Measurements from ENCODE around the gene KCNJ4. TPM values are rescaled to one million over a fixed set of nuclear protein-coding genes. Genes with fewer than 3 reads are reported as not detected.

The KCNJ4 gene
- total and polyA plus RNA-seq, 8 donors, result not detected

DNA sequence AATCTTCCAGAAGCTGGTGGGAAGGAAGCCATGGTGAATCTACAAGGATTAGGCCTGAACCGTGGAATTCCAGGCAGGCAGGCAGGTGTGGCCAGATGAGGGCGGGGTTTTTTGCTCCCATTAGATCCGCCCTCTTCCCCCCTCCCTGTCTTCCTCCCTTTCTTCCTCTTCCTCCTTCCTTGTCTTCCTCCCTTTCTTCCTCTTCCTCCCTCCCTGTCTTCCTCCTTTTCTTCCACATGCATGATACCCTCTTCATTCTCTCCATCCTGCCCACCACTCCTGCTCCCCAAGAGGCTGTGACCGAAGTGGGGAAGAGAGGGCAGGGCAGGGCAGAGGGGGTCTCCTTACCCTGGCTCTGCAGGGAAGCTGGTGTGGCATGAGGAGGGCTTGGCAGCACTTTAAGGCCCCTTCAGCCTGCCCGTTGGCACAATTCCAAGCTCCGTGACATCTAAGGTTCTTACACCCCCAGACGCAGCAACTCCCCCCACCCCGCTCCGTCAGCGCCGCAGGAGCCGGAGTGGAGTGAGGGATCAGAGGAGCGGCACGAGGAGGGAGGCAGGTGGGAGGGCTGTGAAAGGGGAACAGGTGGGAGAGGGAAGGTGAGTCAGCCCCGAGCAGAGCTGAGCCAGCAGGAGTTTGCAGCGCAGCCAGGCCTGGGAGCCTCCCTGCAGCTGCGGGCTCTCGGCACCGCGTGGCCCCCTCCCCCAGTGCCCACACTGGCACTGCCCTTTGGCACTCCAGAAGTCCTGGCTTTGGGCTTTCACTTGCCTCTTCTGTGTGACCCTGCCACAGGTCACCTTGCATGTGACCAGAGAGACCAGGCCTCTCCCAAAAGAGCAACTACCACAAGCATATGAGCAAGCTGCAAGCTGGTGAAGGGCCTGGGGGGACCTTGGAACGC is 32.1 kb downstream of the KCNJ4 start:
- H3K27me3 ChIP-seq, result no peaks in the 10 kb centered on the region
- FAIRE-seq (no peak), DNase-seq (peak in 1 of 6 donors; percentile 63), ATAC-seq (peak in 1 of 4 donors; percentile 34)
- H3K27ac ChIP-seq, result no peak overlapping the region
- no peaks in the 10 kb centered on the region for H3K36me3 ChIP-seq
- TF ChIP-seq, protein P1, sequence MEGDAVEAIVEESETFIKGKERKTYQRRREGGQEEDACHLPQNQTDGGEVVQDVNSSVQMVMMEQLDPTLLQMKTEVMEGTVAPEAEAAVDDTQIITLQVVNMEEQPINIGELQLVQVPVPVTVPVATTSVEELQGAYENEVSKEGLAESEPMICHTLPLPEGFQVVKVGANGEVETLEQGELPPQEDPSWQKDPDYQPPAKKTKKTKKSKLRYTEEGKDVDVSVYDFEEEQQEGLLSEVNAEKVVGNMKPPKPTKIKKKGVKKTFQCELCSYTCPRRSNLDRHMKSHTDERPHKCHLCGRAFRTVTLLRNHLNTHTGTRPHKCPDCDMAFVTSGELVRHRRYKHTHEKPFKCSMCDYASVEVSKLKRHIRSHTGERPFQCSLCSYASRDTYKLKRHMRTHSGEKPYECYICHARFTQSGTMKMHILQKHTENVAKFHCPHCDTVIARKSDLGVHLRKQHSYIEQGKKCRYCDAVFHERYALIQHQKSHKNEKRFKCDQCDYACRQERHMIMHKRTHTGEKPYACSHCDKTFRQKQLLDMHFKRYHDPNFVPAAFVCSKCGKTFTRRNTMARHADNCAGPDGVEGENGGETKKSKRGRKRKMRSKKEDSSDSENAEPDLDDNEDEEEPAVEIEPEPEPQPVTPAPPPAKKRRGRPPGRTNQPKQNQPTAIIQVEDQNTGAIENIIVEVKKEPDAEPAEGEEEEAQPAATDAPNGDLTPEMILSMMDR (IDR thresholded peaks at IDR 0.05), result no peak
- H3K4me1 ChIP-seq, result no peaks in the 10 kb centered on the region
- intact Hi-C loops (cut with DNase I), result no loop called here
- no peak overlapping the region for H3K4me3 ChIP-seq
- WGBS, 2 donors, result 75 to 81% methylated on average over 21 of the region's 21 CpGs
- no peaks in the 10 kb centered on the region for H3K9me3 ChIP-seq

DNA sequence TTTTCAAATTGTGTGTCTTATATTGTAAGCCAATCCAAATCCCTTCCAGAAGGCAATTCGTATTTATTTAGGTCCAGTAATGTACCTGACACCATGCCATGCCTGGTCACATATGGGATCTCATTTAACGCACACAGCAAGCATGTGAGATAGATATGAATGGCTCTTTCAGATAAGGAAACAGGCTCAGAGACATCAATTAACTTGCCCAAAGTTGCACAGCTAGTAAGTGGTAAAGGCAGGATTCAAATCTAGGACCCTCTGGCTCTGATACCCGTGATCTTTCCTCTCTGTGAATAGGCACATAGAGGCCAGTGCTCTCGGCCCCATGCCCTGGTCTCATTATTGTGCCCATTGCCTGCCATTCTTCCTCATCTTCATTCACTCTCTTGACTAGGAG is 34.3 kb downstream of the KCNJ4 start:
- WGBS, 2 donors, result 87 to 89% methylated on average over 4 of the region's 4 CpGs
- Histone ChIP-seq H3K36me3 (no peaks in the 10 kb centered on the region), H3K4me1 (no peaks in the 10 kb centered on the region), H3K4me3 (no peak overlapping the region), H3K27ac (no peak overlapping the region), H3K27me3 (no peaks in the 10 kb centered on the region), H3K9me3 (no peaks in the 10 kb centered on the region)
- no peak for FAIRE-seq
- TF ChIP-seq, protein P1 (IDR thresholded peaks at IDR 0.05), result no peak
- ATAC-seq, result no peak
- intact Hi-C loops (cut with DNase I), result no loop called here
- peak in 1 of 6 donors; percentile 1 for DNase-seq

DNA sequence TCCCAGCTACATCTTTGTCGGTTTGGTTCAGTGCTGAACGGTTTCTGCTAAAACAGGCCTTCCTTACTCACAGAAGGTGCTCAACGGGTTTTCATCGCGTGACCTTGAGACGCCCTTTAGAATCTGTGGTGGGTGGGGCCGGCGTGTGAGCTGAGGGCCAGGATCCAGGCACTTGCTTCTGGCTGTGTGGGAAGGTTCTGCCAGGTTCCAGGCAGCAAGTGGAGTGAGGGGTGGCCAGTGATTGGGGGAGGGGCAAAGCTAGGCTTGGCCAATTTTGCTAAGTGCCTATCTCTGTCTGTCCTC is 35.2 kb downstream of the KCNJ4 start:
- no peak for FAIRE-seq
- no peak overlapping the region for H3K27ac ChIP-seq
- peak in 2 of 4 donors; percentile 12 to 55 for ATAC-seq
- H3K4me3 ChIP-seq, result no peak overlapping the region
- TF ChIP-seq, protein P1 (IDR thresholded peaks at IDR 0.05), result no peak
- H3K4me1 ChIP-seq, result no peaks in the 10 kb centered on the region
- H3K9me3 ChIP-seq, result no peaks in the 10 kb centered on the region
- DNase-seq, result peak in 2 of 6 donors; percentile 26 to 35
- H3K36me3 ChIP-seq, result no peaks in the 10 kb centered on the region
- no peaks in the 10 kb centered on the region for H3K27me3 ChIP-seq
- WGBS, 2 donors, result 20 to 28% methylated on average over 8 of the region's 8 CpGs
- intact Hi-C loops (cut with DNase I), result no loop called here

DNA sequence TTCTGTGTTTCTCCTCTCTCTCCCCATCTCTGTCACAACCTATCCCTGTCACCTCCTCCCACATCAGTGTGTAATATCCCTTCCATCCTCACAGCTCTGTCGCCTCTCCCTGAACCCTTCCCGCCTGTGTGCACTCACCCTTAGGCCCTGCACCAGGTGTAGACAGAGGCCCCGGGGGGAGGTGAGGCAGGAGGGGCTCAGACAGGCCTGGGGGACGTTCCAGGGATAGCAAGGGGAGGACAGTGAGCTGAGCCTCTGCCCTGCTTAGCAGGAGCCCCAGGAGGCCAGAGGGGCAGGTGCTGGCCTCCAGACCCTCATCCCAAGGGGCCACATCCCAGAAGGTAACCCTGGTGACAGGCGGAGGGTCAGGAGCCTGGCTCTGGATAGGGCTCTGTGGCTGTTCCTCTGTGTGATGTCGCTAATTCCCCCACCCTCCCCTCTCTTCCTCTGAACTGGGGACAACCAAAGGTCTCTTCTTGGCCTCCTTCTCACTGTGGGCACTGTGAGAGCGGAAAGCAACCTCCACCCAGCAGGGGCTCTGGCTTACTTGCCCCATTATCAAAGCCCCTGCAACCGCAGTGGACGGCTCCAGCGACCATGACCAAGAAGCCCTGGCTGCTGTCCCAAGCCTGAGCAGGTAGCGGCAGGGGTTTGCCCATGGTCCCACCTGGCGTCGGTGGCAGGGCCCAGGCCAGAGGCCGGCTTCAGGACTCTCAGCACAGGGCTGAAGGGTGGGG is 35.7 kb downstream of the KCNJ4 start:
- no peak overlapping the region for H3K4me3 ChIP-seq
- peak in 2 of 6 donors; percentile 40 to 49 for DNase-seq
- no peaks in the 10 kb centered on the region for H3K36me3 ChIP-seq
- intact Hi-C loops (cut with DNase I), result no loop called here
- H3K27me3 ChIP-seq, result no peaks in the 10 kb centered on the region
- no peak for ATAC-seq
- TF ChIP-seq, protein P1 (IDR thresholded peaks at IDR 0.05), result no peak
- no peak overlapping the region for H3K27ac ChIP-seq
- no peaks in the 10 kb centered on the region for H3K9me3 ChIP-seq
- no peaks in the 10 kb centered on the region for H3K4me1 ChIP-seq
- WGBS, 2 donors, result 77 to 79% methylated on average over 14 of the region's 14 CpGs
- FAIRE-seq, result no peak

Data from pancreas (tissue), 10 donors.